ENCODE data around the gene GALNT8. TPM values are rescaled to one million over a fixed set of nuclear protein-coding genes. Genes with fewer than 3 reads are reported as not detected.

GALNT8 gene
- total RNA-seq, 1 experiment from 2014 or later: not detected

DNA sequence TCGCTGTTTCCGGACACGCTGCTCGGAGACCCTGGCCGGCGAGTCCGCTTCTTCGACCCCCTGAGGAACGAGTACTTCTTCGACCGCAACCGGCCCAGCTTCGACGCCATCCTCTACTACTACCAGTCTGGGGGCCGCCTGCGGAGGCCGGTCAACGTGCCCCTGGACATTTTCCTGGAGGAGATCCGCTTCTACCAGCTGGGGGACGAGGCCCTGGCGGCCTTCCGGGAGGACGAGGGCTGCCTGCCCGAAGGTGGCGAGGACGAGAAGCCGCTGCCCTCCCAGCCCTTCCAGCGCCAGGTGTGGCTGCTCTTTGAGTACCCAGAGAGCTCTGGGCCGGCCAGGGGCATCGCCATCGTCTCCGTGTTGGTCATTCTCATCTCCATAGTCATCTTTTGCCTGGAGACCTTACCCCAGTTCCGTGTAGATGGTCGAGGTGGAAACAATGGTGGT is 90.0 kb downstream of the GALNT8 start:
- no peaks in the 10 kb centered on the region for H3K9me3 ChIP-seq (ENCODE audit: control insufficient read depth, insufficient read depth, low read depth, low read length)
- H3K36me3 ChIP-seq (ENCODE audit: control insufficient read depth, insufficient read depth, low read length): no peaks in the 10 kb centered on the region
- no peak overlapping the region for H3K4me3 ChIP-seq (ENCODE audit: low read depth in 2 of 2, low read length in 2 of 2)
- no TSS peak for BruUV-seq (replicated peaks)
- ChIA-PET CTCF (no interaction called here), POLR2A (no interaction called here)
- TF ChIP-seq POLR2AphosphoS5 (IDR thresholded peaks at IDR 0.05; ENCODE audit: low read depth, low read length) (no peak), SIN3A (IDR thresholded peaks at IDR 0.05; ENCODE audit: borderline replicate concordance, insufficient read depth, low read depth, low read length) (no peak), TCF7L2 (IDR thresholded peaks at IDR 0.05; ENCODE audit: low read depth, low read length) (no peak)
- TF ChIP-seq, protein P1, sequence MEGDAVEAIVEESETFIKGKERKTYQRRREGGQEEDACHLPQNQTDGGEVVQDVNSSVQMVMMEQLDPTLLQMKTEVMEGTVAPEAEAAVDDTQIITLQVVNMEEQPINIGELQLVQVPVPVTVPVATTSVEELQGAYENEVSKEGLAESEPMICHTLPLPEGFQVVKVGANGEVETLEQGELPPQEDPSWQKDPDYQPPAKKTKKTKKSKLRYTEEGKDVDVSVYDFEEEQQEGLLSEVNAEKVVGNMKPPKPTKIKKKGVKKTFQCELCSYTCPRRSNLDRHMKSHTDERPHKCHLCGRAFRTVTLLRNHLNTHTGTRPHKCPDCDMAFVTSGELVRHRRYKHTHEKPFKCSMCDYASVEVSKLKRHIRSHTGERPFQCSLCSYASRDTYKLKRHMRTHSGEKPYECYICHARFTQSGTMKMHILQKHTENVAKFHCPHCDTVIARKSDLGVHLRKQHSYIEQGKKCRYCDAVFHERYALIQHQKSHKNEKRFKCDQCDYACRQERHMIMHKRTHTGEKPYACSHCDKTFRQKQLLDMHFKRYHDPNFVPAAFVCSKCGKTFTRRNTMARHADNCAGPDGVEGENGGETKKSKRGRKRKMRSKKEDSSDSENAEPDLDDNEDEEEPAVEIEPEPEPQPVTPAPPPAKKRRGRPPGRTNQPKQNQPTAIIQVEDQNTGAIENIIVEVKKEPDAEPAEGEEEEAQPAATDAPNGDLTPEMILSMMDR (IDR thresholded peaks at IDR 0.05): no peak
- TF ChIP-seq, protein P2, sequence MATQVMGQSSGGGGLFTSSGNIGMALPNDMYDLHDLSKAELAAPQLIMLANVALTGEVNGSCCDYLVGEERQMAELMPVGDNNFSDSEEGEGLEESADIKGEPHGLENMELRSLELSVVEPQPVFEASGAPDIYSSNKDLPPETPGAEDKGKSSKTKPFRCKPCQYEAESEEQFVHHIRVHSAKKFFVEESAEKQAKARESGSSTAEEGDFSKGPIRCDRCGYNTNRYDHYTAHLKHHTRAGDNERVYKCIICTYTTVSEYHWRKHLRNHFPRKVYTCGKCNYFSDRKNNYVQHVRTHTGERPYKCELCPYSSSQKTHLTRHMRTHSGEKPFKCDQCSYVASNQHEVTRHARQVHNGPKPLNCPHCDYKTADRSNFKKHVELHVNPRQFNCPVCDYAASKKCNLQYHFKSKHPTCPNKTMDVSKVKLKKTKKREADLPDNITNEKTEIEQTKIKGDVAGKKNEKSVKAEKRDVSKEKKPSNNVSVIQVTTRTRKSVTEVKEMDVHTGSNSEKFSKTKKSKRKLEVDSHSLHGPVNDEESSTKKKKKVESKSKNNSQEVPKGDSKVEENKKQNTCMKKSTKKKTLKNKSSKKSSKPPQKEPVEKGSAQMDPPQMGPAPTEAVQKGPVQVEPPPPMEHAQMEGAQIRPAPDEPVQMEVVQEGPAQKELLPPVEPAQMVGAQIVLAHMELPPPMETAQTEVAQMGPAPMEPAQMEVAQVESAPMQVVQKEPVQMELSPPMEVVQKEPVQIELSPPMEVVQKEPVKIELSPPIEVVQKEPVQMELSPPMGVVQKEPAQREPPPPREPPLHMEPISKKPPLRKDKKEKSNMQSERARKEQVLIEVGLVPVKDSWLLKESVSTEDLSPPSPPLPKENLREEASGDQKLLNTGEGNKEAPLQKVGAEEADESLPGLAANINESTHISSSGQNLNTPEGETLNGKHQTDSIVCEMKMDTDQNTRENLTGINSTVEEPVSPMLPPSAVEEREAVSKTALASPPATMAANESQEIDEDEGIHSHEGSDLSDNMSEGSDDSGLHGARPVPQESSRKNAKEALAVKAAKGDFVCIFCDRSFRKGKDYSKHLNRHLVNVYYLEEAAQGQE (IDR thresholded peaks at IDR 0.05; ENCODE audit: insufficient read depth in 1 of 2, low read depth in 2 of 2, low read length in 1 of 2): no peak
- in situ Hi-C loops (cut with HindIII; ENCODE audit: low pct_unique_long_range_greater_than_20kb, low sequenced_read_pairs) (no loop called here), intact Hi-C loops (cut with micrococcal nuclease; ENCODE audit: unreplicated experiment) (no loop called here)
- H3K4me1 ChIP-seq (ENCODE audit: control insufficient read depth, insufficient read depth, low read length): no peaks in the 10 kb centered on the region
- DNase-seq (ENCODE audit: low read depth, low spot score) (no peak), ATAC-seq (no peak)
- no peak overlapping the region for H3K27ac ChIP-seq (ENCODE audit: low read length)
- H3K27me3 ChIP-seq (ENCODE audit: control insufficient read depth, insufficient read depth, low read length): no peaks in the 10 kb centered on the region; the same call in 1 of the 2 replicates

DNA sequence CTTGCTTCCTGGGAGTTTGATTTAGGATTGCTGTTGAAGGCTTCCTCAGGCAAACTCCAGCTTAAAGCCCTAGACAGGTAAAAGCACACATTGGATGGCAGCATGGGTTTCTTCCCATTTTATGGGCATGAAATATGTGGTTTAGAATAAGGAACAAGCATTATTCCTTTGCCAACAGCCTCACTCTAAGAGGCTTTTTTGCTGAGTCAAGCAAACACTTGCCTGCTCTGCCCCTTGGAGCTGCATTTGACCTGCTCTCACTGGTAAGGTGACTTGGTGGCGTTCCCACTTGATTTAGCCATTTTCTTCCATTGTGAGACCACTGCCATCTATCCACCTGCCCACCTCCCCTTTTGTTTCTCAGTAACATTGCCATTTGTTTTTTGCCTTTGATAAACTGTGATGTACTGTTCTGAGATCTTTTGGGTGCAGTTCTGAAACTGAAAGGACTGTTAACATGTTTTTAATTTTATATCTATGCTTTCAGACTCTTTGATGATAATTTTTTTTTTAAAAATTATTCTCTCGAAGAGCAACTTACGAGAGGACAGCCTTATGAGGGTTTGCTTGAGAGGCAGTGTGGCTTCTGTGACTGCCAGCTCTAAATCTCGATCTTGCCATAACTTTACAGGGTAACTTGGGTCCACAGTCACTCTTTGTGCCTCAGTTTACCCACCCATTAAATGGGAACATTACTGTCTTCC is 92.6 kb downstream of the GALNT8 start:
- no peak overlapping the region for H3K27ac ChIP-seq (ENCODE audit: low read length)
- ChIA-PET CTCF (no interaction called here), POLR2A (no interaction called here)
- no peaks in the 10 kb centered on the region for H3K9me3 ChIP-seq (ENCODE audit: control insufficient read depth, insufficient read depth, low read depth, low read length)
- ATAC-seq (no peak), DNase-seq (ENCODE audit: low read depth, low spot score) (no peak)
- in situ Hi-C loops (cut with HindIII; ENCODE audit: low pct_unique_long_range_greater_than_20kb, low sequenced_read_pairs): no loop called here
- TF ChIP-seq TCF7L2 (IDR thresholded peaks at IDR 0.05; ENCODE audit: low read depth, low read length) (no peak), SIN3A (IDR thresholded peaks at IDR 0.05; ENCODE audit: borderline replicate concordance, insufficient read depth, low read depth, low read length) (no peak), POLR2AphosphoS5 (IDR thresholded peaks at IDR 0.05; ENCODE audit: low read depth, low read length) (no peak)
- TF ChIP-seq, protein P1 (IDR thresholded peaks at IDR 0.05): no peak
- TF ChIP-seq, protein P2 (IDR thresholded peaks at IDR 0.05; ENCODE audit: insufficient read depth in 1 of 2, low read depth in 2 of 2, low read length in 1 of 2): no peak
- BruUV-seq (replicated peaks): no TSS peak
- H3K27me3 ChIP-seq (ENCODE audit: control insufficient read depth, insufficient read depth, low read length): no peaks in the 10 kb centered on the region; the same call in 1 of the 2 replicates
- intact Hi-C loops (cut with micrococcal nuclease; ENCODE audit: unreplicated experiment): no loop called here
- no peak overlapping the region for H3K4me3 ChIP-seq (ENCODE audit: low read depth in 2 of 2, low read length in 2 of 2)
- H3K36me3 ChIP-seq (ENCODE audit: control insufficient read depth, insufficient read depth, low read length): no peaks in the 10 kb centered on the region
- H3K4me1 ChIP-seq (ENCODE audit: control insufficient read depth, insufficient read depth, low read length): no peaks in the 10 kb centered on the region
